HG03457 (cell line): ENCODE measurements around the gene SHCBP1L.

Experiments used
- ATAC-seq: cut with Tn5 transposase; IDR thresholded peaks from one replicate; pipeline ENCODE4 v1.9.1; 2021; ENCODE audit warnings: moderate number of reproducible peaks; ENCODE audit not compliant: unreplicated experiment

The SHCBP1L gene

DNA sequence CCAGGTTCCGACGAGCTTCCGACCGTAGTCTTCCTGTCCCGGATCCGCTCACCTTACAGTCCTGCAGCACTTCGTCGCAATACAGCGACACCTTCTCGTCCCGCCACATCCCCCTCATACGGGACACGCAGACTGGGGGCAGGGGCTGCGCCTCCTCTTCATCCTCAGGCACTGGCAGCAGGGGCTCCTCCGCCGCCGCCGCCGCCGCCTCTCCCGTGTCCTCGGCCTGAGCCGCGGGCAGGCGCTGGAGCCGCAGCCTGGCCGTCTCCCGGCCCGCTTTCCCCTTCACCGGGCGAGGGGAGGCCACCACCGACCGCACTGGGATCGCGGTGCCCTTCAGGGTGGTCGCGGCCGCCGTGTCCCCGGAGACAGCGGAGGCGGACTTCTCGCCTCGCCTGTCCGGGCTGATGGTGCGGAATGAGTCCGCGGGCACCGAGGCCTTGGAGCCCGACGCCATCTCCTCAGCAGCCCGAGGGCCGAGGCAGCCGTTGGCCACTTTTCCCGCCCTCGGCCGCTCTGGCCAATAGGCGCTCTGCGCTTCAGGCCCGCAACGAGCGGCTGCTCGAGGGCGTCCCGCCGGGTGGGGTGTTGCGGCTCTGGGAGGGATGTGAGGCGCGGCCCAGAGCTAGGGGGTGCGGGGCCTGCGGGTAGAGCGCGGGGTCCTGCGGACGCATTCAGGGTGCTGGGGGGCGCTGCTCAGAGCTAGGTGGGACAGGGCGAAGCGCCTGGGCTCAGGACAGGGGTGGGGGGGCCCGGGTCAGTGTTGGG lies at the start of gene SHCBP1L:
Gene SHCBP1L (minus strand): TSS at position 490 of the 768 bp plus-strand sequence. CDS start 33 bp downstream, at position 457.
- ATAC-seq, result no peak

GRCh38 chr1:183002267-183002666 lies 49.3 kb upstream of the SHCBP1L start:
- ATAC-seq, result no peak

GRCh38 chr1:183000167-183000962 lies 47.4 kb upstream of the SHCBP1L start:
- no peak for ATAC-seq

DNA sequence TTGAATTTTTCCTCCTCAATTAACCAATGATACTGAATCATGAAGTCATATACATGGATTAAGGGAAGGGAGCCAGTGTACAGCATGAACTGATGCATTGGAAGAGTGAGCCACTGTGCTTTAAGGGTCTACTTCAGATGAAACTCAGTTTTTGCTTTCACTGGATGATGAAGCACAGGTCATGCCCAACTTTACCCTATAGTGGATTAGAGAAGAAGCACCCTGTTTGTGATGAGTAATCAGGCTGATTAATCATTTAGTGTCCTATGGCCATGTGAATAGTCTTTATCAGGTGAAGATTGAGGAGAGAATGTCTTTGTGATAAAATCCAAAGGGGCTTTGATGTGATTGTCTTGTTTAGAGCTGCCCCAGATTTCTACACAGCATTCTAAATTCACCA lies 45.5 kb upstream of the SHCBP1L start:
- ATAC-seq, result no peak

GRCh38 chr1:182996816-182997215 lies 43.9 kb upstream of the SHCBP1L start:
- ATAC-seq, result no peak

- ATAC-seq, result no peak
These were observed 42.9 kb upstream of the SHCBP1L start for GRCh38 chr1:182995894-182996293.

DNA sequence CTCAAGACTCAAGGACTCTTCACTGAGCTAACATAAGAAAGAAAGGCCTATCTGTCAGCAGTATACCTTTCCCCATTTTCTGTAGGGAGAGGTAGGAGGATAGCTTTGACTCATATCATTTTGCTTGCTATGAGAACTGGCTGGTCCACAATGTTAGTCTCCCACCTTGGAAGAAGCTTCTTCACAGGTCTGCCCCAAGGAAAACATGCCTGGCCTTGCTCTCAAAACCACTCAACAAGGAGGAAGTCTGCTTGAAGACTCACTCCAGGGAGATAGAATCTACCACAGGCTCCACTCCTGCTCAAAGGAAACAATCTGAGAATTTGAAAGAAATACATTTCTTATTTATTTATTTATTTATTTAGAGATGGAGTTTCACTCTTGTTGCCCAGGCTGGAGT lies 40.8 kb upstream of the SHCBP1L start:
- no peak for ATAC-seq

DNA sequence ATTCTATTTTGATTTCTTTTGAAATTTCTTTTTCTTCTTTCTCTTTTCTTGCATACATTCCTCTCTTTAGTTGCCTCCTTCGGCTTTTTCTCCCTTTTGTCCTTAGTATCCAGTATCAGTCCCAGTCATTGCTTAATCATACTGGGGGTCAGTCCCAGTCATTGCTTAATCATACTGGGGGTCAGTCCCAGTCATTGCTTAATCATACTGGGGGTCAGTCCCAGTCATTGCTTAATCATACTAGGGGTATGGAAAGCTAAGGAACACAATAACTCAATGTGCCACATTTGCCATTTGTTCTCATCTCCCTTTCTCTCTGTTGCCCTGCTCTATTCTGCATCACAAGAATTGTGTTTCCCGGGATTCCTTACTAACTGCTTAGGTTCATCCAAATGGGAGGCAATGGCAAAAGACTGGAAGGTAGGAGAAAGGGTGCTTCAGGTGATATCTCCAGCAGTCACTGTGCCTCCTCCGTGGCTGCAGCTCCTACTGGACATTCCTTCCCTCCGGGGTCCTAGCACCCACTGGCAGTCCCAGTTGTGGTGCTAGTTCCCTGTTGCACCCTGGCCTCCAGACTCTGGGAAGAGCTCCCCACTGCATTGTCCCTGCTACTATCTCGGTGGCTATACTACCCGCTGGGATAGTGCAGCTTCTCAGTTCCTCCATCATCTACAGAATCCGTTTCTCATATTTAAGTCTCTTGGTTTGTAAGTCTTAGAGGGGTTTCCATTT lies 37.6 kb upstream of the SHCBP1L start:
- no peak for ATAC-seq

DNA sequence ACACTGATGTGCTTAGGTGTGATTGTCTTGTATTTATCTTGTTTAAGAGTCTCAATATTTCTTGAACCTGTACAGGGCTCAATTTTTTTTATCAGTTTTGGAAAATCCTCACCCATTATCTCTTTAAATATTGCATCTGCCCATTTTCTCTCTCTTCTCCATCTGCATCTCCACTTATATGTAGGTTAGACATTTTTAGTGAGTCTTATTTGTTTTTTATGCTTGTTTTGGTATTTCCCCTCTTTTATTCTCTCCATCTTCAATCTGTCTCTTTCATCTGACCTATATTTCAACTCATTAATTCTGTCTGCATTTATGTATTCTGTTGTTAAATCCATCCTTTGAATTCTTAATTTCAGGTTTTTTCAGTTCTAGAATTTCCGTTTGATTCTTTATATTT lies 32.9 kb upstream of the SHCBP1L start:
- ATAC-seq, result no peak

DNA sequence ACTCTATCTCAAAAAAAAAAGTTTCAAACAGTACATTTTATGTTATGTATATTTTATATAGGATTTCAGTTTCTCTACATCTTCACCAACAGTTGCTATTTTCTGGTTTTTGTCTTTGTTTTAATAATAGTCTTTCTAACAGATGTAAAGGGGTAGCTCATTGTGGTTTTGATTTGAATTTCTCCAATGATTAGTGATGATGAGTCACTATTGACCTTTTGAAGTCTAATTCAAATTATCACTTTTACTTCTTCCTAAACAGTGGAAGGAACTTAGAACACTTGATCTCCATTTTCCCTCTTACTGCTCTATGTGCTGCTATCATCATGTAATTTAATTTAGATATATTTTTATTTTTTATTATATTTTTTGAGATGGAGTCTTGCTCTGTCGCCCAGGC lies 31.7 kb upstream of the SHCBP1L start:
- no peak for ATAC-seq

GRCh38 chr1:182984138-182984537 lies 31.2 kb upstream of the SHCBP1L start:
- ATAC-seq, result no peak

DNA sequence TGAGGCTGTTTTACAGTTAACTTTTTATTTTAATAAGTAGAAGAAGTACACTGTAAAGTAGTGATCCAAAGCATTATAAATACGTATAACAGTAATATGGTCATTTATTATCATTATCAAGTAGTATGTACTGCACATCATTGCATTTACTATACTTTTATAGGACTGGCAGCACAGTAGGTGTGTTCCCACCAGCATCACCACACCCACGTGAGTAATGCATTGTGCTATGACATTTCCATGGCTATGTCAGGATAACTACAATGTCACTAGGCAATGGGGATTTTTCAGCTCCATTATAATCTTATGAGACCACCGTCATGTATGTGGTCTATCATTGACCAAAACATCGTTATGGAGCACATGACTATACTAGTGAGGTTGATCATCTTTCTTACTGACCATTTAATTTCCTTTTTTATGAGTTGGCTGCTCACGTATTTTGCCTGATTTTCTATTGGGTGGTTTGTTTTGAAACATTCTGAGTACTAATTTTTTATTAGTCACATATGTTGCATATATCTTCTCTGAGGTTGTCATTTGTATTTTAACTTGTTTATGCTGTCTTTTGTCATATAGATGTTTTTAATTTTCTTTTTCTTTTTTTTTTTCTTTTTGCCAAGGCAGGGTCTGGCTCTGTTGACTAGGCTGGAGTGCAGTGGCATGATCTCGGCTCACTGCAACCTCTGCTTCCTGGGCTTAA lies 25.3 kb upstream of the SHCBP1L start:
- no peak for ATAC-seq

GRCh38 chr1:182977480-182977879 lies 24.5 kb upstream of the SHCBP1L start:
- ATAC-seq, result no peak

DNA sequence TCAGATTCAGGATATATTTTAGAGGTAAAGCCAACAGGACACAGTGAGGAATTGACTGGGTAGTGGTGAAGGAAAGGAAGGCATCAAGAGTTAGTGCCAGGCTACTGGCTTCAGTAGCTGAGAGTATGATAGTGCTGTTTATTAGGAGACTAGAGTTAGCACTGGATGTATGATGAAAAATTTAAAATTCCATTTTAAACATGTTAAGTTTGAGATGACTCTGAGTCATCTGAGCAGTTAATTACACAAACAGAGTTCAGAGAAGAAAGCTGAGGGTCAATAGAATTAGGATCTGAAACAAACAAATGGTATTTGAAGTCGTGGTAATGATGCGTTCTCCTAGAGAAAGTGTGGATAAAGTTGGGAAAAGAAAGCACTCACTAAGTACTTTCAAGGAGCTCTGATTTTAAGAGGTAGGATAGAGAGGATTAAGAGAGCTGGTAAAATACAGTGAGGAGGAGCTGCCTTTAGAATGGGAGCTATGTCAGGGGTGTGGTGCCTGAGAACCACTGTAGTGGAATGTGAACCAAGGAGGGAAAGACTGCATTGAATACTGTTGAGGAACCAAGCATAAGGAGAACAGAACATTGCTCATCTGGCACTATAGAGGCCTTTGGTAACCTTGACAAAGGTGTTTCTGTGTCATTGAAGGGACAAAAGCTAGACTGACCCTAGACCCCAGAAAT lies 21.7 kb upstream of the SHCBP1L start:
- no peak for ATAC-seq

DNA sequence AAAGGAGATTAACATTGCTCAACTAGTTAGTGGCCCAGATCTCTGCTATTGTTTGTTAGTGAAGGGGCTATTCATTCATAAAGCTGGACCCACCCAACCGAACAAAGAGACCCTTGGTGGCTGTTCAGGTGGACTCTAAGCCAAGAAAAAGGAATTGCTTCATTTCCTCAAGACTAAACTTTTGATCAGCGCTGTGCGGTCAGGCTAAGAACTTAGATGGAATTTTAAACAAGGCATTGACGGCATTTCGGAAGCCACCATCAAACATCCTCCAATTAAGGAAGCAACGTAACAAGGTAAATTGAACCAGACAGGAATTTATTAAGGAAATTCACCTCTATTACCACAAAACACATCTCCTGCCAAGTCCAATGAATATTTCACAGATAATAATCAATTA lies 19.9 kb upstream of the SHCBP1L start:
- no peak for ATAC-seq

DNA sequence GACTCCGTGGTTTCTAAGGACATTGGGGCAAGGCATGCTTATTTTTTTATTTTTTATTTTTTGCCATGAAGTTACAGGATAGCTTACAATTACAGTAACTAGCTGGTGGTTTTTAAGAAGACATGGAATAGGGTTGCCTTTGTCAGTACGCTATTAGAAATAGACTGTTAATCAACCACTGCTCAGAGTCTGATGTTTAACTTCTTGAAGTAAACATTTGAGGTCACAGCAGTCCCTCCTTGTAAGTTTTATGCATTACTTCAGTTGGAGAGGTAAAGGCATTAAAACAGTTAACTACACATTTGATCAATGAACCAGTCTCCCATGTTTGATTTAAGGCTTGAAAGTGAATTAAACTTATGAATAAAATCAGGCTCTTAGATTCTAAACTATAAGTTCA lies 19.3 kb upstream of the SHCBP1L start:
- ATAC-seq, result no peak

GRCh38 chr1:182971219-182971618 lies 18.3 kb upstream of the SHCBP1L start:
- no peak for ATAC-seq

DNA sequence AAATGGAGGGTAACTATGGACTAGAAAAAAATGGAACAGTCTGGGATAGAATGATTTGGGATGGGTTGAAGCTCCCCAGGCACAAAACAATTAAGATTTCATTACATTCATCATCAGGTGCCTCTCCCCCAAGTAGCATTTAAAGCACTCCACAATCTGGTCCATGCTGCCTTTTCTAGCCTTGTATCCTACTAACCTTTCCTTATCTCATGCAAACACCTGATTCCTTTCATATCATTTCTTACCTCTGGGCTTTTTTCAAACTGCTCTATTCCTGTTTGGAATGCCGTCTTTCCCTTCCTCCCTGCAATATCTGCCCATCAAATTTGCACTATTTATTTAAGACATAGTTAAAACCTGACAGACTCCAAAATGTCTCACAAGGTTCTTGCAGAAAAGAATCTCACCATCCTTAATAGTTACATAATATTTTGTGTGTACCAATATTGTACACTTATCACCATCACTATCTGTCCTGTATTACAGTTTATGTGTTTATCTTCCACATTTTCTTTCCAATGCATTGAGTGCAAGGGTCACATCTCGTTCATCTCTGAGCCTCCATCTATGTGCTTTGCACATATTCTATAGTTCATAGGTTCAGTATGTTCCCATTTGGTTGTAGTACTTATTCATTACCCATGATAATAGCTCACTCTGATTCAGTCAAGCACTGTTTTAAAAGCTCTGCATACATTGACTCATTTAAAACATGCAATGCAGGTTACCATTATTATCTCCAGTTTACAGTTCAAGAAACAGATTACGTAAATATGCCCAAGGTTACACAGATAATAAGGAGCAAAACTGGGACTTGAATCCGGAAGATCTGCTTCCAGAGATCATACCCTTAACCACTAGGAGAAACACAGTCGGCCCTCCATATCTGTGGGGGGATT lies 16.1 kb upstream of the SHCBP1L start:
- no peak for ATAC-seq

- ATAC-seq, result no peak
These were observed 15.3 kb upstream of the SHCBP1L start for GRCh38 chr1:182968151-182968741.
